MCF 10A (cell line): Measurements from ENCODE around the gene CCND3. TPM values are rescaled to one million over a fixed set of nuclear protein-coding genes. Genes with fewer than 3 reads are reported as not detected.

Source experiments
- BruUV-seq: library from RNA; stranded (reverse); fragments of 400-500 nt; replicated peaks from 2 replicates; lab custom pipeline; 2021; lab: Mats Ljungman, UMichigan
- CTCF ChIA-PET: fragments of 300-600 bp; sonication (Branson Sonifier 250); formaldehyde crosslinking; extraction: SDS; loops from one replicate; lab custom pipeline; 2021; ENCODE audit warnings: antibody characterized with exemption, inconsistent platforms; lab: Yijun Ruan, JAX
- POLR2A ChIA-PET: fragments of 300-600, 350-650 bp; sonication (Branson Sonifier 250); formaldehyde crosslinking; extraction: SDS; loops from one replicate; lab custom pipeline; 2020; ENCODE audit warnings: antibody characterized with exemption, inconsistent platforms; lab: Yijun Ruan, JAX
- DNase-seq: peaks from one replicate; pipeline ENCODE4 v3.0.0-alpha.2; 2018; ENCODE audit not compliant: unreplicated experiment
- H3K27ac Mint-ChIP-seq: one replicate; pipeline ENCODE4 v1.8.0; 2022; ENCODE audit warnings: mild to moderate bottlenecking, low read depth, mixed read lengths; ENCODE audit not compliant: unreplicated experiment
- H3K27me3 Mint-ChIP-seq: one replicate; pipeline ENCODE4 v1.8.0; 2022; ENCODE audit warnings: mixed read lengths; ENCODE audit not compliant: insufficient read depth, unreplicated experiment
- H3K36me3 Mint-ChIP-seq: one replicate; pipeline ENCODE4 v1.8.0; 2022; ENCODE audit warnings: mild to moderate bottlenecking, moderate library complexity, mixed read lengths; ENCODE audit not compliant: insufficient read depth, unreplicated experiment
- H3K4me1 Mint-ChIP-seq: one replicate; pipeline ENCODE4 v1.8.0; 2022; ENCODE audit warnings: mixed read lengths; ENCODE audit not compliant: insufficient read depth, unreplicated experiment
- H3K4me3 Mint-ChIP-seq: one replicate; pipeline ENCODE4 v1.8.0; 2022; ENCODE audit warnings: mild to moderate bottlenecking, moderate library complexity, mixed read lengths; ENCODE audit not compliant: unreplicated experiment
- H3K9me3 Mint-ChIP-seq: one replicate; pipeline ENCODE4 v1.8.0; 2022; ENCODE audit warnings: mixed read lengths; ENCODE audit not compliant: unreplicated experiment
- CTCF ChIP-seq: fragments of 200-600 bp; IDR thresholded peaks from one replicate; pipeline ENCODE4 v1.8.0; 2022; ENCODE audit warnings: antibody characterized with exemption, mild to moderate bottlenecking; ENCODE audit not compliant: unreplicated experiment
- intact Hi-C: fragments of 100-400 bp; cut with micrococcal nuclease; formaldehyde crosslinking; loops from 2 replicates; pipeline ENCODE4 v1.14.1; 2022
- total RNA-seq: library from RNA; stranded (reverse); gene quantifications from 2 replicates; pipeline ENCODE4 v1.2.3, GENCODE V29; 2022

Gene CCND3
- total RNA-seq, 1 experiment from 2014 or later, result 75.8 TPM

DNA sequence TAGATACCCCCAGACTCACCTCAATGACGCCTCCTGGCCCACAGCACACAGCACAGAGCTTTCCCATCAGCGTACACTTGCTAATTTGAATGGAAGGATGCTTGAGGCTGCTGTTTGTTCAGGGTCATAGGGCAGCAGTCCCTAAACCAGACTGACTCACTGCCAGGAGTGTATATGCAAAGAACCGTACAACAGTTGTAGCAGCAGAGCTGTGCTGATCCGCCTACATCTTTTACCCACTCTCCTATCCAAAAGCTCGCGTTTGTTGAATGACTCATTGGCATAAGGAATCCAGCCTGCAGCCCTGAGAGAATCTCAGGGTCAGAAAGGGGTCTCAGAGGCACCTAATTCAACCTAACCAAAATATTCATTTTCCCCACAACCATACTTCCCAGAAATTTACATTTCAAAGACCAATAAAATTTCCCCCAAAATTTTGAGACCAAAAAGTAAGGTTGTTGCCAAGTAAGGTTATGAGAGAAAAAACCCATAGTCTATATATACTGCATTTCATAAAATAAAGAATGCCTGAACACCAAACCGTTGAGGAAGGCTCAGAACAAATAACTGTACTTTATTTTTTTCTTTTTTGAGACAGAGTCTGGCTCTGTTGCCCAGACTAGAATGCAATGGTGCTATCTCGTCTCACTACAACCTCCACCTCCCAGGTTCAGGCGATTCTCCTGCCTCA lies 35.3 kb upstream of the CCND3 start:
- no peaks in the 10 kb centered on the region for H3K9me3 Mint-ChIP-seq
- no peak overlapping the region for H3K27ac Mint-ChIP-seq
- peak; percentile 65 for DNase-seq
- POLR2A ChIA-PET, result interaction anchor here (1.0 kb wide), 1 partner anchor 68 kb away, joined by 3 read pairs; no protein-coding TSS in a partner anchor
- no peak overlapping the region for H3K4me3 Mint-ChIP-seq
- TF ChIP-seq CTCF, result no peak
- no peaks in the 10 kb centered on the region for H3K4me1 Mint-ChIP-seq
- CTCF ChIA-PET, result no interaction called here
- H3K27me3 Mint-ChIP-seq, result no peaks in the 10 kb centered on the region
- peaks cover 23% of the 10 kb centered on the region for H3K36me3 Mint-ChIP-seq
- intact Hi-C loops, result no loop called here
- no TSS peak for BruUV-seq

- no peak overlapping the region for H3K4me3 Mint-ChIP-seq
- ChIA-PET CTCF (interaction anchor here (0.6 kb wide), 1 partner anchor 224 kb away, joined by 5 read pairs; no protein-coding TSS in a partner anchor), POLR2A (interaction anchor here (0.7 kb wide), 2 partner anchors 12 to 20 kb away, joined by 3 to 4 read pairs; no protein-coding TSS in a partner anchor)
- intact Hi-C loops, result no loop called here
- no peaks in the 10 kb centered on the region for H3K27me3 Mint-ChIP-seq
- H3K9me3 Mint-ChIP-seq, result no peaks in the 10 kb centered on the region
- TF ChIP-seq CTCF, result no peak
- no peak overlapping the region for H3K27ac Mint-ChIP-seq
- DNase-seq, result no peak
- BruUV-seq, result no TSS peak
- peaks cover 25% of the 10 kb centered on the region for H3K36me3 Mint-ChIP-seq
- peaks cover 6% of the 10 kb centered on the region for H3K4me1 Mint-ChIP-seq
Measured at GRCh38 chr6:41975276-41975675, 33.7 kb upstream of the CCND3 start.

DNA sequence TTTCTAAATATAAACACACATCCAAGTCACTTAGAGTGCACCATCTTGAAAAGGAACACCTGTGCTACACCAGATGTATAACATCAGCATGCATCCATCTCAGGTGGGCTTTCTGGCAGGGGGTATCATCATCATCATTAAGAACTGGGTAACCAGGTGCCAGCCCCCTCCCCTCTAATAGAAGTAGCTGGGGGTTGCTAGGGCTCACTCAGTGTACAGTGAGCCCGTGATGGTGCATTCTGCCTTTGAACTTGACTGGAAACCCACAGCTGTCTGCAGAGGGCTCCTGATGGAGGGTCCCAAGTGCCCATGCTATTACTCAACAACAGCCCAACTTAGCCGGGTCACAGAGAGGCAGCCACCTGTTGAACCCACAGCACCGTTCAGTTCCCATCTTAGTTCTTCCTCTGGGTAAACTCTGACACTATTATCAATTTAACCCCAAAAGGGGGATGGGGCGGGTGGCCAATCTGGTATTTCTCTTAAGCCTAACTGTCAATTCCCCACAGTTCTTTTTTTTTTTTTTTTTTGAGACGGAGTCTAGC lies 32.7 kb upstream of the CCND3 start:
- no peak overlapping the region for H3K27ac Mint-ChIP-seq
- peaks cover 6% of the 10 kb centered on the region for H3K4me1 Mint-ChIP-seq
- no TSS peak for BruUV-seq
- no peak overlapping the region for H3K4me3 Mint-ChIP-seq
- H3K36me3 Mint-ChIP-seq, result peaks cover 21% of the 10 kb centered on the region
- H3K9me3 Mint-ChIP-seq, result no peaks in the 10 kb centered on the region
- H3K27me3 Mint-ChIP-seq, result no peaks in the 10 kb centered on the region
- no peak for DNase-seq
- POLR2A ChIA-PET, result interaction anchor here (0.7 kb wide), 1 partner anchor 11 kb away, joined by 4 read pairs; no protein-coding TSS in a partner anchor
- intact Hi-C loops, result no loop called here
- no peak for TF ChIP-seq CTCF
- CTCF ChIA-PET, result no interaction called here

GRCh38 chr6:41972826-41973225 lies 31.2 kb upstream of the CCND3 start:
- peaks cover 29% of the 10 kb centered on the region for H3K36me3 Mint-ChIP-seq

More at GRCh38 chr6:41972826-41973225, 31.2 kb upstream of the CCND3 start:
- ChIA-PET CTCF (interaction anchor here (1.6 kb wide), 1 partner anchor 71 kb away, joined by 4 read pairs; no protein-coding TSS in a partner anchor), POLR2A (no interaction called here)
- intact Hi-C loops, result no loop called here
- Mint-ChIP-seq H3K27ac (no peak overlapping the region), H3K4me1 (peaks cover 7% of the 10 kb centered on the region), H3K4me3 (no peak overlapping the region), H3K9me3 (no peaks in the 10 kb centered on the region), H3K27me3 (no peaks in the 10 kb centered on the region)
- no TSS peak for BruUV-seq
- DNase-seq, result no peak
- TF ChIP-seq CTCF, result no peak
